Heart left ventricle (tissue), 13 donors: Measurements from ENCODE around the gene SCN4B.

Experiments
- CTCF ChIP-seq, 12 donors: fragments of 200-600 bp; sonication (generic) in 4 of 12; IDR thresholded peaks; one replicate each; pipeline versions ENCODE4 v1.5.0 to v1.8.0; 2018 to 2022; ENCODE audit warnings: antibody characterized with exemption in 12 of 12, mild to moderate bottlenecking in 5 of 12
- POLR2A ChIP-seq, 2 donors: fragments of 450-650 bp; IDR thresholded peaks; one replicate each; pipeline ENCODE4 v1.6.1; 2017; ENCODE audit warnings: antibody characterized with exemption in 2 of 2, mild to moderate bottlenecking in 2 of 2, moderate library complexity in 2 of 2
- donor health status: ischemic (EF 13 %, LVEDD 7.1; RV severe dilation, severe dysfunction).
- donor health status: DM: no; HTN: yes; CAD: no.
- donor health status: DM: no; HTN: no; CAD: no.
- donor health status: ischemic (EF 25% LVEDD 6.9; RV normal size, moderate dysfunction).
- donor health status: ischemic (EF 25% LVEDD 5.7; RV mildly dilated, moderate dysfunction).
- donor health status: ischemic (EF 35%, LVEDD 5.7; RV mildly dilated, moderate dysfunction).
- donor health status: nonischemic (EF 11% LVEDD 7.7; RV severe dilation, severe dysfunction).
- donor health status: DM: yes; HTN: yes; CAD: no.
- donor health status: PGD.
- donor health status: ischemic (EF 29% LVEDD 5.4; RV normal size, mild dysfunction).
- donor health status: nonischemic (EF 23%, LVEDD 6.1; RV moderate dilation, normal function).

GRCh38 chr11:118161786-118162185 is 9.2 kb upstream of the SCN4B start:
- no peak for TF ChIP-seq POLR2A (IDR thresholded peaks at IDR 0.05)
- no peak for TF ChIP-seq CTCF (IDR thresholded peaks at IDR 0.05)
